Measurements from ENCODE around the gene WNT6. TPM values are rescaled to one million over a fixed set of nuclear protein-coding genes. Genes with fewer than 3 reads are reported as not detected.

Gene WNT6
- total RNA-seq, 2 experiments from 2014 or later, result not detected

DNA sequence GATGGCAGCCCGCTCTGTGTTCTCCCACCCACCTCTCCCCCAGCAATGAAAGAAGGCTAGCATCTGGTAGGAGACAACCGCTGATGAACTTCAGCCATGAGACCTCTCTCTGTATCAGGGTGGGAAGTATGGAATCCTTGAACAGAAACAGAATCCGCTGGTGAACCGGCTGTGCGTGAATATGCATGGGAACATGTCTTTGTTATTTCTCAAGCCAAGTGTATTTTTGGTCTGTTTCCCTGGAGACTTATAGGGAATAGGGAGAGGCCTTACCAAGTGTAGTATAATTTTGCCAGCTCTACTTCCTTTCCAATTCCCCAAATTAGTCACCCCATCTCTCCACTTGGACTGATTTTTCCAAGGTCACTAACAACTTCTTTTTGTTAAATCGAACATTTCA lies 51.1 kb downstream of the WNT6 start:
- Histone ChIP-seq H3K36me3 (ENCODE audit: insufficient read depth, low read length) (no peaks in the 10 kb centered on the region), H3K4me3 (ENCODE audit: low read length) (no peak overlapping the region), H3K27ac (ENCODE audit: low read depth in 1 of 2, low read length in 2 of 2) (no peak overlapping the region), H3K9me3 (ENCODE audit: control insufficient read depth in 1 of 2, insufficient read depth in 1 of 2, low read length in 2 of 2) (no peaks in the 10 kb centered on the region), H3K4me1 (ENCODE audit: insufficient read depth, low read length) (peaks cover 15% of the 10 kb centered on the region), H3K27me3 (ENCODE audit: control insufficient read depth in 1 of 2, insufficient read depth in 2 of 2, low read length in 2 of 2) (no peaks in the 10 kb centered on the region)
- H3K27ac Mint-ChIP-seq, result no peak overlapping the region
- CTCF ChIA-PET, result interaction anchor here (0.6 to 7.4 kb wide), 5 partner anchors 13 to 228 kb away, joined by 3 to 35 read pairs (median 3); no protein-coding TSS in a partner anchor
- H3K36me3 Mint-ChIP-seq (ENCODE audit: low read depth), result no peaks in the 10 kb centered on the region
- intact Hi-C loops (cut with DNase I, micrococcal nuclease), result no loop called here
- ATAC-seq (ENCODE audit: poor library complexity) (no peak), DNase-seq (no peak)
- peaks cover 13% of the 10 kb centered on the region for H3K4me1 Mint-ChIP-seq (ENCODE audit: low read depth)
- TF ChIP-seq, protein P1, sequence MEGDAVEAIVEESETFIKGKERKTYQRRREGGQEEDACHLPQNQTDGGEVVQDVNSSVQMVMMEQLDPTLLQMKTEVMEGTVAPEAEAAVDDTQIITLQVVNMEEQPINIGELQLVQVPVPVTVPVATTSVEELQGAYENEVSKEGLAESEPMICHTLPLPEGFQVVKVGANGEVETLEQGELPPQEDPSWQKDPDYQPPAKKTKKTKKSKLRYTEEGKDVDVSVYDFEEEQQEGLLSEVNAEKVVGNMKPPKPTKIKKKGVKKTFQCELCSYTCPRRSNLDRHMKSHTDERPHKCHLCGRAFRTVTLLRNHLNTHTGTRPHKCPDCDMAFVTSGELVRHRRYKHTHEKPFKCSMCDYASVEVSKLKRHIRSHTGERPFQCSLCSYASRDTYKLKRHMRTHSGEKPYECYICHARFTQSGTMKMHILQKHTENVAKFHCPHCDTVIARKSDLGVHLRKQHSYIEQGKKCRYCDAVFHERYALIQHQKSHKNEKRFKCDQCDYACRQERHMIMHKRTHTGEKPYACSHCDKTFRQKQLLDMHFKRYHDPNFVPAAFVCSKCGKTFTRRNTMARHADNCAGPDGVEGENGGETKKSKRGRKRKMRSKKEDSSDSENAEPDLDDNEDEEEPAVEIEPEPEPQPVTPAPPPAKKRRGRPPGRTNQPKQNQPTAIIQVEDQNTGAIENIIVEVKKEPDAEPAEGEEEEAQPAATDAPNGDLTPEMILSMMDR (IDR thresholded peaks at IDR 0.05), result no peak
- peaks cover 30% of the 10 kb centered on the region for H3K27me3 Mint-ChIP-seq
- POLR2A ChIA-PET, result interaction anchor here (1.1 kb wide), 1 partner anchor 50 kb away, joined by 3 read pairs; no protein-coding TSS in a partner anchor
- H3K9me3 Mint-ChIP-seq, result no peaks in the 10 kb centered on the region
- H3K4me3 Mint-ChIP-seq, result no peak overlapping the region

DNA sequence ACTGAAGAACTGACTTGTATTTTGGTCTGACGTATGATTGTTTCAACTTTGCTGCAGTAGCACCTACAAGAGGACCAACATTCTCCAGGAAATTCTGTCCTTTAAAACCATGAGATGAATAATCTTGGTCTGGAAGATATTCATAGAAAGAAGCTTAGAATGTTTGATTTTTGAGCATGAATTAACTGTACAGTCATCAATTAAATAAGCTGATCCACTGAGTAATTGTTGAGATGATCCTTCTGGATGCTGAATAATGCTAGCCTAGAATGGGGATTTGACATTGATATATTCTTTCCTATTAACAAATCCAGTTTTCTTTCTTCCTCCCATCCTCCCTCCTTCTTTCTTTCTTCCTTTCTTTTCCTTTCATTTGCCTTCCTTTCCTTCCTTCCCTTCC lies 60.9 kb downstream of the WNT6 start:
- peaks cover 62% of the 10 kb centered on the region for H3K27me3 Mint-ChIP-seq
- H3K27ac Mint-ChIP-seq, result no peak overlapping the region
- intact Hi-C loops (cut with DNase I, micrococcal nuclease), result no loop called here
- POLR2A ChIA-PET, result no interaction called here
- Histone ChIP-seq H3K36me3 (ENCODE audit: insufficient read depth, low read length) (no peaks in the 10 kb centered on the region), H3K4me1 (ENCODE audit: insufficient read depth, low read length) (no peaks in the 10 kb centered on the region), H3K9me3 (ENCODE audit: control insufficient read depth in 1 of 2, insufficient read depth in 1 of 2, low read length in 2 of 2) (peaks cover 0 to 8% of the 10 kb centered on the region in 2 experiments), H3K27me3 (ENCODE audit: control insufficient read depth in 1 of 2, insufficient read depth in 2 of 2, low read length in 2 of 2) (peaks cover 12 to 15% of the 10 kb centered on the region in 2 experiments), H3K27ac (ENCODE audit: low read depth in 1 of 2, low read length in 2 of 2) (no peak overlapping the region), H3K4me3 (ENCODE audit: low read length) (no peak overlapping the region)
- CTCF ChIA-PET, result no interaction called here
- no peaks in the 10 kb centered on the region for H3K36me3 Mint-ChIP-seq (ENCODE audit: low read depth)
- no peaks in the 10 kb centered on the region for H3K9me3 Mint-ChIP-seq
- no peak overlapping the region for H3K4me3 Mint-ChIP-seq
- DNase-seq (no peak), ATAC-seq (ENCODE audit: poor library complexity) (no peak)
- TF ChIP-seq, protein P1 (IDR thresholded peaks at IDR 0.05), result no peak
- H3K4me1 Mint-ChIP-seq (ENCODE audit: low read depth), result no peaks in the 10 kb centered on the region

Small RNAs within 50 kb of the gene (microRNA-seq; reads per million reads assigned to microRNA genes)
- gene MIR9500 (ENCODE audit: borderline microRNAs expressed, borderline replicate concordance), result not detected

Other genes starting within 250 kb of the WNT6 start
- 10 to 100 TPM; 40.3 to 44.2 TPM for gene ZNF142, start 200.2 kb upstream of the WNT6 start, total RNA-seq
- 10 to 100 TPM; 11.4 to 12.7 TPM for gene BCS1L, start 200.1 kb upstream of the WNT6 start, total RNA-seq
- gene RNF25, start 187.8 kb upstream of the WNT6 start, total RNA-seq, result 10 to 100 TPM; 18.0 to 18.6 TPM
- 10 to 100 TPM in 1 of 2 experiments, 1 to 10 TPM in 1; 9.8 to 12.7 TPM for gene STK36, start 187.7 kb upstream of the WNT6 start, total RNA-seq
- gene TTLL4, start 149.0 kb upstream of the WNT6 start, total RNA-seq, result 10 to 100 TPM in 1 of 2 experiments, 1 to 10 TPM in 1; 7.3 to 10.8 TPM
- under 1 TPM in 1 of 2 experiments, not detected in 1; 0.28 TPM for gene CYP27A1, start 77.7 kb upstream of the WNT6 start, total RNA-seq
- gene PRKAG3, start 28.0 kb upstream of the WNT6 start, total RNA-seq, result not detected
- 1 to 10 TPM; 4.8 to 6.6 TPM for gene WNT10A, start 21.0 kb downstream of the WNT6 start, total RNA-seq
- gene CDK5R2, start 99.9 kb downstream of the WNT6 start, total RNA-seq, result not detected
- not detected for gene FEV, start 125.4 kb downstream of the WNT6 start, total RNA-seq
- gene CRYBA2, start 133.6 kb downstream of the WNT6 start, total RNA-seq, result not detected
- gene CFAP65, start 181.7 kb downstream of the WNT6 start, total RNA-seq, result not detected
- not detected for gene IHH, start 201.1 kb downstream of the WNT6 start, total RNA-seq